Measurements from ENCODE around the gene TNPO2. TPM values are rescaled to one million over a fixed set of nuclear protein-coding genes. Genes with fewer than 3 reads are reported as not detected.

TNPO2 gene
- total and polyA plus RNA-seq, 2 of the 13 experiments (the other 11 are each of a cell fraction or from before 2014, with no cell fraction given) = 31.7 to 61.0 TPM

- TF ChIP-seq ZNF318 (CRISPR knock-in tag; IDR thresholded peaks at IDR 0.05) (no peak), DDIT3 (CRISPR knock-in tag; IDR thresholded peaks at IDR 0.05) (no peak), ZNF33B (CRISPR knock-in tag; IDR thresholded peaks at IDR 0.05) (no peak), ZNF12 (CRISPR knock-in tag; IDR thresholded peaks at IDR 0.05) (no peak), SRSF4 (IDR thresholded peaks at IDR 0.05; ENCODE audit: low read depth, low read length, poor library complexity, severe bottlenecking) (no peak), ZNF558 (CRISPR knock-in tag; IDR thresholded peaks at IDR 0.05; ENCODE audit: borderline replicate concordance) (peak; percentile 81; the same call in 1 of the 2 replicates), MAX (IDR thresholded peaks at IDR 0.05) (peak; percentile 71), ZNF512B (CRISPR knock-in tag; IDR thresholded peaks at IDR 0.05; ENCODE audit: borderline replicate concordance) (no peak), ZNF280B (CRISPR knock-in tag; IDR thresholded peaks at IDR 0.05; ENCODE audit: borderline replicate concordance) (no peak), PHF5A (CRISPR knock-in tag; IDR thresholded peaks at IDR 0.05; ENCODE audit: low read depth, unreplicated experiment) (peak; percentile 31), HOMEZ (CRISPR knock-in tag; IDR thresholded peaks at IDR 0.05; ENCODE audit: low read depth) (no peak), ERF (CRISPR knock-in tag; IDR thresholded peaks at IDR 0.05) (peak; percentile 40; the same call in 1 of the 2 replicates)
Measured at GRCh38 chr19:12669270-12670158, 54.2 kb downstream of the TNPO2 start (continued).
